Measurements from ENCODE around the gene JAKMIP3. TPM values are rescaled to one million over a fixed set of nuclear protein-coding genes. Genes with fewer than 3 reads are reported as not detected.

The JAKMIP3 gene
- total RNA-seq, 1 experiment from 2014 or later = 0.17 TPM

GRCh38 chr10:132106431-132106830 lies 40.7 kb downstream of the JAKMIP3 start:
- no peak overlapping the region for H3K4me3 ChIP-seq (replicated peaks in 1 of 2; ENCODE audit: low read depth in 1 of 2, low read length in 2 of 2)
- H3K9ac ChIP-seq (ENCODE audit: low read length) = no peak overlapping the region
- ChIA-PET CTCF (no interaction called here), RAD21 (ENCODE audit: low non-redundant PET in 1 of 2, low total read pairs in 2 of 2, uncharacterized antibody in 2 of 2, unreplicated experiment in 2 of 2) (no interaction called here), POLR2A (no interaction called here)
- TF ChIP-seq, protein P1, sequence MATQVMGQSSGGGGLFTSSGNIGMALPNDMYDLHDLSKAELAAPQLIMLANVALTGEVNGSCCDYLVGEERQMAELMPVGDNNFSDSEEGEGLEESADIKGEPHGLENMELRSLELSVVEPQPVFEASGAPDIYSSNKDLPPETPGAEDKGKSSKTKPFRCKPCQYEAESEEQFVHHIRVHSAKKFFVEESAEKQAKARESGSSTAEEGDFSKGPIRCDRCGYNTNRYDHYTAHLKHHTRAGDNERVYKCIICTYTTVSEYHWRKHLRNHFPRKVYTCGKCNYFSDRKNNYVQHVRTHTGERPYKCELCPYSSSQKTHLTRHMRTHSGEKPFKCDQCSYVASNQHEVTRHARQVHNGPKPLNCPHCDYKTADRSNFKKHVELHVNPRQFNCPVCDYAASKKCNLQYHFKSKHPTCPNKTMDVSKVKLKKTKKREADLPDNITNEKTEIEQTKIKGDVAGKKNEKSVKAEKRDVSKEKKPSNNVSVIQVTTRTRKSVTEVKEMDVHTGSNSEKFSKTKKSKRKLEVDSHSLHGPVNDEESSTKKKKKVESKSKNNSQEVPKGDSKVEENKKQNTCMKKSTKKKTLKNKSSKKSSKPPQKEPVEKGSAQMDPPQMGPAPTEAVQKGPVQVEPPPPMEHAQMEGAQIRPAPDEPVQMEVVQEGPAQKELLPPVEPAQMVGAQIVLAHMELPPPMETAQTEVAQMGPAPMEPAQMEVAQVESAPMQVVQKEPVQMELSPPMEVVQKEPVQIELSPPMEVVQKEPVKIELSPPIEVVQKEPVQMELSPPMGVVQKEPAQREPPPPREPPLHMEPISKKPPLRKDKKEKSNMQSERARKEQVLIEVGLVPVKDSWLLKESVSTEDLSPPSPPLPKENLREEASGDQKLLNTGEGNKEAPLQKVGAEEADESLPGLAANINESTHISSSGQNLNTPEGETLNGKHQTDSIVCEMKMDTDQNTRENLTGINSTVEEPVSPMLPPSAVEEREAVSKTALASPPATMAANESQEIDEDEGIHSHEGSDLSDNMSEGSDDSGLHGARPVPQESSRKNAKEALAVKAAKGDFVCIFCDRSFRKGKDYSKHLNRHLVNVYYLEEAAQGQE (IDR thresholded peaks at IDR 0.05; ENCODE audit: low read depth) = no peak
- TF ChIP-seq, protein P2, sequence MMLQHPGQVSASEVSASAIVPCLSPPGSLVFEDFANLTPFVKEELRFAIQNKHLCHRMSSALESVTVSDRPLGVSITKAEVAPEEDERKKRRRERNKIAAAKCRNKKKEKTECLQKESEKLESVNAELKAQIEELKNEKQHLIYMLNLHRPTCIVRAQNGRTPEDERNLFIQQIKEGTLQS (IDR thresholded peaks at IDR 0.05) = no peak
- H3K9me2 ChIP-seq (ENCODE audit: insufficient read depth) = no peaks in the 10 kb centered on the region
- no peak overlapping the region for H2AFZ ChIP-seq (ENCODE audit: low read depth, low read length, poor library complexity, severe bottlenecking)
- ATAC-seq (no peak), DNase-seq (ENCODE audit: low read depth, low spot score) (no peak)
- H3K4me1 ChIP-seq (ENCODE audit: control insufficient read depth in 1 of 2, insufficient read depth in 2 of 2, low read length in 2 of 2) = no peaks in the 10 kb centered on the region
- H4K20me1 ChIP-seq (ENCODE audit: insufficient read depth) = no peaks in the 10 kb centered on the region
- H3K27ac ChIP-seq (ENCODE audit: low read depth, low read length) = no peak overlapping the region
- no peaks in the 10 kb centered on the region for H3K27me3 ChIP-seq (ENCODE audit: insufficient read depth, low read length)
- H3K79me2 ChIP-seq (ENCODE audit: insufficient read depth, low read length) = no peaks in the 10 kb centered on the region
- no peaks in the 10 kb centered on the region for H3K9me3 ChIP-seq (ENCODE audit: control insufficient read depth in 1 of 2, insufficient read depth in 1 of 2, low read depth in 1 of 2, low read length in 2 of 2)
- no peaks in the 10 kb centered on the region for H3K36me3 ChIP-seq (ENCODE audit: control insufficient read depth in 1 of 2, insufficient read depth in 2 of 2, low read length in 2 of 2)
- no TSS peak for BruUV-seq (replicated peaks)
- intact Hi-C loops (cut with micrococcal nuclease) = no loop called here
- H3K4me2 ChIP-seq (ENCODE audit: low read length) = no peak overlapping the region

DNA sequence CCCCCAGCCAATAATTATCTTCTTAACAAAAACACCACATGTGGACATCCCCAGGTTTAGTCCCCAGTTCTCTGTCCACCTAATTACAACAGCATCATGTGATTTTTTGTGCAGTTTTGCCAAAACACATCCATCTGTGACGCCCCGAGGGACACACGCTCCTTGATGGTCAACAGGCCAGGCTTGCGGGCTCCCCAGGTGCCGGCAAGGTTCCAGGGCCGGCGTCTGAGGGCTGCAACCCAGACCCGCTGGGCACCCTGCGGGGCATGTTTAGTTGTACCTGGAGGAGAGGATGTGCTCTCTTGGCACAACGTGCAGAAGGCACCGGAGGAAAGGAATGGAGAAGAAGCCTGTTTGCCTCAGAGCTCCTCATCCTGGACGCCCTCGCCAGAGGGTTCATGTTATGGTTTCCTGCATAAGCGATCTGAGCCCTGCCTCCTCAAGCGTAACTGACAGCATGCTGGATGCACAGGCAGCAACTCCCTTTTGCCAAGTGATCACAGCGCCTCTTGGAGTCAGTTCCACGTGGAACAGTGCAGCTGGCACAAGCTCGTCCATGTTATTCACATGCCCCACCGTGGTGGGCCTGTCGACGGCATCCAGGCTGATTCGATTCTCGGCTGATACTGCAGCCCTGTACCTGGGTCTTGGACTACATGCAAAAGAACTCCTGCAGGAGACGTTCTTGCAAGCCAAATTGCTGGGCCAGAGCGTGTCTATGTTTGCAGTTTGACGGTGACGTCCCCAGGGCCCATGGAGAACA lies 41.6 kb downstream of the JAKMIP3 start:
- Histone ChIP-seq H3K9ac (ENCODE audit: low read length) (no peak overlapping the region), H3K4me3 (replicated peaks in 1 of 2; ENCODE audit: low read depth in 1 of 2, low read length in 2 of 2) (no peak overlapping the region), H3K9me3 (ENCODE audit: control insufficient read depth in 1 of 2, insufficient read depth in 1 of 2, low read depth in 1 of 2, low read length in 2 of 2) (no peaks in the 10 kb centered on the region), H3K36me3 (ENCODE audit: control insufficient read depth in 1 of 2, insufficient read depth in 2 of 2, low read length in 2 of 2) (no peaks in the 10 kb centered on the region), H4K20me1 (ENCODE audit: insufficient read depth) (no peaks in the 10 kb centered on the region), H3K27me3 (ENCODE audit: insufficient read depth, low read length) (no peaks in the 10 kb centered on the region), H3K79me2 (ENCODE audit: insufficient read depth, low read length) (no peaks in the 10 kb centered on the region), H3K27ac (ENCODE audit: low read depth, low read length) (no peak overlapping the region), H3K4me1 (ENCODE audit: control insufficient read depth in 1 of 2, insufficient read depth in 2 of 2, low read length in 2 of 2) (no peaks in the 10 kb centered on the region), H3K9me2 (ENCODE audit: insufficient read depth) (no peaks in the 10 kb centered on the region), H3K4me2 (ENCODE audit: low read length) (no peak overlapping the region), H2AFZ (ENCODE audit: low read depth, low read length, poor library complexity, severe bottlenecking) (no peak overlapping the region)
- no peak for ATAC-seq
- POLR2A ChIA-PET = no interaction called here
- CTCF ChIA-PET = no interaction called here
- no peak for DNase-seq (ENCODE audit: low read depth, low spot score)
- RAD21 ChIA-PET (ENCODE audit: low non-redundant PET in 1 of 2, low total read pairs in 2 of 2, uncharacterized antibody in 2 of 2, unreplicated experiment in 2 of 2) = no interaction called here
- intact Hi-C loops (cut with micrococcal nuclease) = no loop called here
- BruUV-seq (replicated peaks) = no TSS peak
- TF ChIP-seq JUND (IDR thresholded peaks at IDR 0.05) (no peak), SRF (IDR thresholded peaks at IDR 0.05; ENCODE audit: low read depth) (no peak), EZH2 (IDR thresholded peaks at IDR 0.05) (no peak), CEBPB (IDR thresholded peaks at IDR 0.05; ENCODE audit: low read depth) (no peak), SIN3A (IDR thresholded peaks at IDR 0.05; ENCODE audit: low read depth) (no peak), CTCF (IDR thresholded peaks at IDR 0.05 in 2 of 3, conservative IDR thresholded peaks at IDR 0.05 in 1 of 3; ENCODE audit: borderline replicate concordance in 1 of 3, insufficient read depth in 1 of 3, low read depth in 2 of 3, low read length in 2 of 3) (no peak)
- TF ChIP-seq, protein P1 (IDR thresholded peaks at IDR 0.05; ENCODE audit: low read depth) = no peak
